Epithelial cell of esophagus (primary cell): Measurements from ENCODE around the gene MNAT1.

Source experiments
- DNase-seq: peaks from one replicate; pipeline ENCODE4 v3.0.0; 2010; ENCODE audit warnings: low read depth
- H3K4me3 ChIP-seq: 2 replicates; pipeline ENCODE4 v1.5.1; 2011; ENCODE audit warnings: mild to moderate bottlenecking, low read length, control low read depth
- TF ChIP-seq, protein P1 (sequence below): IDR thresholded peaks from 2 replicates; pipeline ENCODE4 v1.5.1; 2011; ENCODE audit warnings: low read depth, mild to moderate bottlenecking, low read length, control low read depth, inconsistent platforms; ENCODE audit not compliant: insufficient read depth; ENCODE audit errors: missing control alignments

Gene MNAT1

DNA sequence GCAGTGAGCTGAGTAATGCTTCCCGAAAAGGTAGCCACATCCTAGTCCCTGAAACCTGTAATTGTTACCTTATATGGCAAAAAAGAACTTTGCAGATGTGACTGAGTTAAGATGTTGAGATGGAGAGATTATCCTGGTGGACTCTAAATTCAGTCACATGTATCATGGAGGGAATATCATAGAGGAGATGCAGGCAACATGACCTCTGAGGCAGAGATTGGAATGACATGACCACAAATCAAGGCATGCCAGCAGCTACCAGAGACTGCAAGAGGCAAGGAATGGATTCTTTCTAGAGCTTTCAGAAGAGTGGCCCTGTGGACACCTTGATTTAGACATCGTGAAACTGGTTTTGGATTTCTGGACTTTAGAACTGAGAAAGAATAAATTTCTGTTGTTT is 265.0 kb downstream of the MNAT1 start:
- DNase-seq: no peak
- H3K4me3 ChIP-seq: no peak overlapping the region
- TF ChIP-seq, protein P1, sequence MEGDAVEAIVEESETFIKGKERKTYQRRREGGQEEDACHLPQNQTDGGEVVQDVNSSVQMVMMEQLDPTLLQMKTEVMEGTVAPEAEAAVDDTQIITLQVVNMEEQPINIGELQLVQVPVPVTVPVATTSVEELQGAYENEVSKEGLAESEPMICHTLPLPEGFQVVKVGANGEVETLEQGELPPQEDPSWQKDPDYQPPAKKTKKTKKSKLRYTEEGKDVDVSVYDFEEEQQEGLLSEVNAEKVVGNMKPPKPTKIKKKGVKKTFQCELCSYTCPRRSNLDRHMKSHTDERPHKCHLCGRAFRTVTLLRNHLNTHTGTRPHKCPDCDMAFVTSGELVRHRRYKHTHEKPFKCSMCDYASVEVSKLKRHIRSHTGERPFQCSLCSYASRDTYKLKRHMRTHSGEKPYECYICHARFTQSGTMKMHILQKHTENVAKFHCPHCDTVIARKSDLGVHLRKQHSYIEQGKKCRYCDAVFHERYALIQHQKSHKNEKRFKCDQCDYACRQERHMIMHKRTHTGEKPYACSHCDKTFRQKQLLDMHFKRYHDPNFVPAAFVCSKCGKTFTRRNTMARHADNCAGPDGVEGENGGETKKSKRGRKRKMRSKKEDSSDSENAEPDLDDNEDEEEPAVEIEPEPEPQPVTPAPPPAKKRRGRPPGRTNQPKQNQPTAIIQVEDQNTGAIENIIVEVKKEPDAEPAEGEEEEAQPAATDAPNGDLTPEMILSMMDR: no peak

DNA sequence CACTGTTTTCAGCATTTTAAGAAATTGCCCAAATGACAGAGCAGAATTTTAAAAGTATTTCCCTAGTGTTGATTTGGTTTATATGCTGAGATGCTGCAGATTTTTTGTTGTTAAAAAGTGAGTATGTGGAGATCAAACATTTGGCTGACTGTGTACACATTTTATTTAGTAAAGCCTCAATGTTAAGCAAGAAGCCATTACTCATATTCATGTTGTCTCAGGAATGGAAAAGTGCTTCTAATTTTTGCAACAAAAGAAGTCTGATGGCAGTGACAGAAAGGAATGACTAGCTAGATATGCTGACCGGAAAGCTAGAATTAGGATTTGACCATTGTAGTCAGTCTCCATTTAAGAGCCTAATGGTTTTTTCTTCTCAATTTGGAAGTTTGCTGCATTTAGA is 269.0 kb downstream of the MNAT1 start:
- TF ChIP-seq, protein P1: no peak
- H3K4me3 ChIP-seq: no peak overlapping the region
- DNase-seq: peak; percentile 52

DNA sequence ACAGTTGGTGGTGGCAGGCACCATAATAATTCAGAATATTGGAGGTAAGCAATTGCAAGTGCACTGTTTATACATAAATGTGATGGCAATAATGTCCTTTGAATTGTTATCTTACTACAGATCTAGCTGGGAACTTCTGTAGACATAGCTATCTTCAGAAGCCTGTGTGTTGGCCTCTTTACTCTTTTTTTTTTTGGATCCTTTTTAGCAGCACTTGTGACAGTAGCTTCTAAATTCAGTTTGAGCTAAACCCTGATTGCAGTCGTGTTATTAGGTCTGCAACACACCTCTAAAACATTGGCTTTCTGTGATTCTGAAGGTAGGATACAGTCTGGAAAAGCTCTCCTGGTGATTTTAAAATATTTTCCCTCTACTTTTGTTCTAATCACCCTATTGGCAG is 285.0 kb downstream of the MNAT1 start:
- H3K4me3 ChIP-seq: no peak overlapping the region
- no peak for DNase-seq
- TF ChIP-seq, protein P1: no peak
